ENCODE measurements around the gene SLC1A6.
A peak's percentile ranks its signal among the peaks of the same experiment; 100 is the strongest.
"Not testable (repeated sequence)": the region's sequence is repeated elsewhere in the genome, so short reads cannot be mapped to it uniquely, and the experiment has no call there.

SLC1A6 gene

GRCh38 chr19:14979476-14980255 lies at the start of gene SLC1A6:
Gene SLC1A6, minus strand, starts transcription at chr19:14979864. Its CDS starts 6,954 bp downstream, at chr19:14972910.
- no peak for DNase-seq

GRCh38 chr19:15028490-15028889 lies 48.8 kb upstream of the SLC1A6 start:
- DNase-seq, result no peak

- peak in 1 of 2 experiments; percentile 9 for DNase-seq
These were observed 45.6 kb upstream of the SLC1A6 start for GRCh38 chr19:15025217-15025616.

GRCh38 chr19:15022752-15023151 lies 43.1 kb upstream of the SLC1A6 start:
- DNase-seq, result no peak

GRCh38 chr19:15021286-15022007 lies 41.8 kb upstream of the SLC1A6 start:
- DNase-seq, result no peak

- DNase-seq, result not testable (repeated sequence)
These were observed 39.2 kb upstream of the SLC1A6 start for GRCh38 chr19:15018836-15019235.

GRCh38 chr19:15015946-15016542 lies 36.4 kb upstream of the SLC1A6 start:
- no peak for DNase-seq

- DNase-seq, result no peak
These were observed 34.9 kb upstream of the SLC1A6 start for GRCh38 chr19:15014579-15014978.

GRCh38 chr19:15010501-15011300 lies 31.0 kb upstream of the SLC1A6 start:
- no peak for DNase-seq

GRCh38 chr19:15008308-15008707 lies 28.6 kb upstream of the SLC1A6 start:
- DNase-seq, result no peak

GRCh38 chr19:14997981-14998380 lies 18.3 kb upstream of the SLC1A6 start:
- no peak for DNase-seq

- no peak for DNase-seq
These were observed 13.1 kb upstream of the SLC1A6 start for GRCh38 chr19:14992780-14993179.

- no peak for DNase-seq
These were observed 5.5 kb upstream of the SLC1A6 start for GRCh38 chr19:14985133-14985532.

GRCh38 chr19:14978161-14978776 lies 1.4 kb downstream of the SLC1A6 start:
- no peak for DNase-seq

- no peak for DNase-seq
These were observed 2.5 kb downstream of the SLC1A6 start for GRCh38 chr19:14977128-14977527.

GRCh38 chr19:14974488-14974887 lies 5.2 kb downstream of the SLC1A6 start:
- no peak for DNase-seq

GRCh38 chr19:14972676-14973075 lies 7.0 kb downstream of the SLC1A6 start:
- DNase-seq, result no peak

- DNase-seq, result no peak
These were observed 8.2 kb downstream of the SLC1A6 start for GRCh38 chr19:14971474-14971873.

GRCh38 chr19:14968247-14968646 lies 11.4 kb downstream of the SLC1A6 start:
- DNase-seq, result no peak

GRCh38 chr19:14961956-14962685 lies 17.5 kb downstream of the SLC1A6 start:
- no peak for DNase-seq

- no peak for DNase-seq
These were observed 20.4 kb downstream of the SLC1A6 start for GRCh38 chr19:14959263-14959662.

GRCh38 chr19:14957464-14957863 lies 22.2 kb downstream of the SLC1A6 start:
- no peak for DNase-seq

All from SW 1271 (cell line).